Fibroblast of villous mesenchyme (primary cell): Measurements from ENCODE around the gene ZDHHC11. TPM values are rescaled to one million over a fixed set of nuclear protein-coding genes. Genes with fewer than 3 reads are reported as not detected.
"Not testable (repeated sequence)": the region's sequence is repeated elsewhere in the genome, so short reads cannot be mapped to it uniquely, and the experiment has no call there.

Experiments
- DNase-seq: peaks from one replicate; pipeline ENCODE4 v3.0.0-alpha.2; 2010; ENCODE audit warnings: low read depth
- H3K4me3 ChIP-seq: 2 replicates; pipeline ENCODE4 v1.5.1; 2011; ENCODE audit warnings: low read depth, mild to moderate bottlenecking, low read length
- total RNA-seq: library from RNA; depleted of rRNA; stranded (reverse); fragments of >200 nt; gene quantifications from 2 replicates; pipeline ENCODE4 v1.2.3, GENCODE V29; 2012
- TF ChIP-seq, protein P1 (sequence below): IDR thresholded peaks from 2 replicates; pipeline ENCODE4 v1.5.1; 2012; ENCODE audit warnings: low read depth, mild to moderate bottlenecking, low read length; ENCODE audit not compliant: insufficient read depth

Gene ZDHHC11
- total RNA-seq, 1 donor = 0.86 TPM

DNA sequence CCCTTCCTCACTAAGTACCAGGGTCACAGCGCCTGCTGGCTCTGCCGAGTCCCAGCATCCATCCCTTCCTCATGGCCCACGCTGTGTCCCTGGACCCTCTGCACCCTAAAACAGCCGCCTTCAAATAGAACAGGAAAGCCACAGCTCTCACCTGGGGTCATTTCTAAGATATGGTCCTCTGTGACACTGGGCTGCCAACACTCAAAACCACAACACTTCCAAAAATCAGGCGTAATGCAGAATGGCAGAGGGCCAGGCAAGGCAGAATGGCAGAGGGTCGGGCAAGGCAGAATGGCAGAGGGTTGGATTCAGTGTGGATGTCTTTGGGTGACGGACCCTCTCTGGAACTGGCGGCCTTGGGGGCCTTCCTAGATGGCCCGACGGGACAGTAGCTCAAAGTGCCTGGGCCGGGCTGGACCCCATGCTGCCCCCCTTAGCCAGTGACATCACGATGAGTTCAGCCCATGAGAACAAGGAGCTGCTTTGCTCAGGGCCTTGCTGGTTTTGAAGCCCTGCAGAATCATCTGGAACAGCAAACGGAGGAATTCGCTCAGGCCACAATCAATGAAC lies 101.6 kb downstream of the ZDHHC11 start:
- no peak for DNase-seq
- TF ChIP-seq, protein P1, sequence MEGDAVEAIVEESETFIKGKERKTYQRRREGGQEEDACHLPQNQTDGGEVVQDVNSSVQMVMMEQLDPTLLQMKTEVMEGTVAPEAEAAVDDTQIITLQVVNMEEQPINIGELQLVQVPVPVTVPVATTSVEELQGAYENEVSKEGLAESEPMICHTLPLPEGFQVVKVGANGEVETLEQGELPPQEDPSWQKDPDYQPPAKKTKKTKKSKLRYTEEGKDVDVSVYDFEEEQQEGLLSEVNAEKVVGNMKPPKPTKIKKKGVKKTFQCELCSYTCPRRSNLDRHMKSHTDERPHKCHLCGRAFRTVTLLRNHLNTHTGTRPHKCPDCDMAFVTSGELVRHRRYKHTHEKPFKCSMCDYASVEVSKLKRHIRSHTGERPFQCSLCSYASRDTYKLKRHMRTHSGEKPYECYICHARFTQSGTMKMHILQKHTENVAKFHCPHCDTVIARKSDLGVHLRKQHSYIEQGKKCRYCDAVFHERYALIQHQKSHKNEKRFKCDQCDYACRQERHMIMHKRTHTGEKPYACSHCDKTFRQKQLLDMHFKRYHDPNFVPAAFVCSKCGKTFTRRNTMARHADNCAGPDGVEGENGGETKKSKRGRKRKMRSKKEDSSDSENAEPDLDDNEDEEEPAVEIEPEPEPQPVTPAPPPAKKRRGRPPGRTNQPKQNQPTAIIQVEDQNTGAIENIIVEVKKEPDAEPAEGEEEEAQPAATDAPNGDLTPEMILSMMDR = no peak
- no peak overlapping the region for H3K4me3 ChIP-seq

DNA sequence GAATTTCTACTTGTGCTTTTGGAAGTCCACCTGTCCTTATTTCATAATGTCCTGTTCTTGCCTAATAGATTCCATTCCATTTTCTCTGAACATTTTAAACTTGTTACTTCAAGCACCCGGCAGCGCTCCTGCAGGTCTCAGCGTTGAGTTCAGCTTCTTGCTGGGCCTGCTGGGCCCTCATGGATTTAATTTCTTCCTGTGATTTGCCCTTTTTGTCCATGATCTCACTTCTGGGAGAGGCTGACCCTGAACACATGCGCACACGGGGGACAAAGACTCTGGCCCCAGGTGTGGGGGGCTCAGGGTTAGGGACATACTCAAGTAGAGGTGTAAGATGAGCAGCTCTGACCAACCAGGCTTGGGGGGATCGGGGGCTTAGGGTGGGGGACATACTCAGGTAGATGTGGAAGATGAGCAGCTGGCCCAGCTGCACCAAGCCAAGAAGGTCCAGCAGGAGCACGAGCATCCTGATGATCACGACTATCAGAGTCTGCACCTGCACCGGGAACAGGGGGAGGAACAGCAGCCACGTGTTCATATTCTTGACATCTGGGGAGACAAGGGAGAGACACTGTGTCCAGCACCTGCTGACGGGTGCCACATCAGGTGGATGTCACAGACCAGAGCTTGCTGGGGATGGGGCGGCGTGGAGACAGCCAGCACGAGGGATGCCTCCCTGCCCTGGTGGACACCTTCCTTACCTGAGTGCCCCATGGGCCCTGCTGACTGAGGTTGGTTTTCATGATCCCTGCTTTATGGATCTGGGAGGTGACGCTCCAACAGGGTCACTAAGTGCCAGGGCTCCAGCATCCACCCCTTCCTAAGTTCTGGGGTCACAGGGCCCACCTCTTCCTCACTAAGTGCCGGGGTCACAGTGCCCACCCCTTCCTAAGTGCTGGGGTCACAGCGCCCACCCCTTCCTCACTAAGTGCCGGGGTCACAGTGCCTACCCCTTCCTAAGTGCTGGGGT lies 102.5 kb downstream of the ZDHHC11 start:
- not testable (repeated sequence) for H3K4me3 ChIP-seq, DNase-seq

DNA sequence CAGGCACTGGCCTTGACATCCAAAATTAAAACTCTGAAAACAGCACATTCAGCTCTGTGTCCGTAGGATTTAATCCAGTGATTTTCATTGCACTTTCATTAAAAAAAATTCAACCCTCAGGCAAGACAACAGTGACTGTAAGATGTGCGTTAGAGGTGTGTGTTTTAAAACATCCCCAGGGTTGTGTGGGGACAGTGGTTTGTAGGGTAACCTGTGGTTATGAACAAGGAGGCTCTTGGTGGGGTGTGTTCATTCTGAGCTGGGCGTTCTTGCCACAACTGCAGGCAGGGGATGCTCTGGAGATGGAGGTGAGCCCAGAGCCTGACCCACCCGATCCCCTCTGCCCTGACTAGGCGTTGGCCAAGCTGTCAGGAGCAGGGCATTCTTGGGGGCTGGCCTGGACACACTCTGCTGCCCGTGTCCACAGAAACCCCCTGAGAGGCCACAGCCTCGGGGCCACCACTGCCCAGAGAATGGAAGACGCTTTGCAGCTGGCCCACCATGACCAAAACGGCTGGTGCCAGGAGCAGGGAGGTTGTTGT lies 103.4 kb downstream of the ZDHHC11 start:
- H3K4me3 ChIP-seq, DNase-seq: not testable (repeated sequence)

DNA sequence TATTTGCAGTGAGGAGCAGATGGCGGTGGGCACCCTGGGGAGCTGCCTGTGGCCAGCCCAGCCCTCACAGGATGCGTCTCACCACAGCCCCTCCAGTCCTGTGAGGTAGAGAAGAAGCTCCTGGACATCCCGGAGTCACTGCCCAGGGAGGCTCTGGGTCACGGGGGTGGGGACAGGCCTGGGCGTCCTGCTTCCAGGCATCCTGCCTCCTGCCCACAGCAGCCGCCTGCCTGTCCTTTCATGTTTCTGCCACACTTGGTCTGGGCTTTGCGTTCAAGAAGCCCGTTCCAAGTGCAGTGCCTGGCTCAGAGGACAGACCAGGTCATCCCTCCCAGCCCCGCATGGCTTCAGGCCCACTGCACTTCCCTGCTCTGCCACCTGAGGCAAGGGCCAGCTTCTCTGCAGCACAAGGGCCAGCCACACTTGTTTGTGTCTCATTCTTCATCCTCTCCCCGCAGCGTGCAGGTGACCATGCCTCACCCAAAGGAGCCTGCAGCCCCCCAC lies 104.5 kb downstream of the ZDHHC11 start:
- H3K4me3 ChIP-seq = no peak overlapping the region
- TF ChIP-seq, protein P1 = no peak
- DNase-seq = no peak

Other genes starting within 250 kb of the ZDHHC11 start
- 3.2 and 5.2 TPM in 2 replicates for gene CEP72, start 238.6 kb downstream of the ZDHHC11 start, total RNA-seq
- gene TPPP, start 157.6 kb downstream of the ZDHHC11 start, total RNA-seq = under 0.01 TPM in 2 replicates
- gene ZDHHC11B, start 66.3 kb downstream of the ZDHHC11 start, total RNA-seq = not detected in 2 replicates
- gene BRD9, start 41.8 kb upstream of the ZDHHC11 start, total RNA-seq = 35.0 and 35.4 TPM in 2 replicates
- 16.8 and 29.8 TPM in 2 replicates for gene TRIP13, start 41.9 kb upstream of the ZDHHC11 start, total RNA-seq
- gene NKD2, start 157.8 kb upstream of the ZDHHC11 start, total RNA-seq = 2.2 and 4.2 TPM in 2 replicates